ENCODE measurements around the gene RALGPS2. TPM values are rescaled to one million over a fixed set of nuclear protein-coding genes. Genes with fewer than 3 reads are reported as not detected.

The RALGPS2 gene
- polyA plus RNA-seq, 1 of the 3 experiments (the other 2 are of a cell fraction) = 5.1 TPM

GRCh38 chr1:178885869-178886268 lies 160.8 kb downstream of the RALGPS2 start:
- POLR2A ChIA-PET = no interaction called here
- TF ChIP-seq FOXM1 (IDR thresholded peaks at IDR 0.05; ENCODE audit: low read depth) = no peak
- no peak for TF ChIP-seq ELF1 (IDR thresholded peaks at IDR 0.05)
- no peak for TF ChIP-seq FOXJ3 (CRISPR knock-in tag; IDR thresholded peaks at IDR 0.05)
- no peak for TF ChIP-seq USF1 (IDR thresholded peaks at IDR 0.05; ENCODE audit: borderline replicate concordance, low read depth)
- TF ChIP-seq MEF2A (IDR thresholded peaks at IDR 0.05; ENCODE audit: borderline replicate concordance, low read depth) = no peak
- Histone ChIP-seq H3F3A (replicated peaks; ENCODE audit: insufficient read depth) (no peaks in the 10 kb centered on the region), H3K9ac (no peak overlapping the region), H3K4me1 (ENCODE audit: control insufficient read depth in 1 of 2, insufficient read depth in 2 of 2, low read depth in 1 of 2, low read length in 1 of 2) (no peaks in the 10 kb centered on the region), H3K27ac (ENCODE audit: low read depth in 2 of 2, low read length in 1 of 2) (no peak overlapping the region), H3K9me3 (no peaks in the 10 kb centered on the region), H3K4me3 (ENCODE audit: low read depth in 2 of 2, low read length in 1 of 2) (no peak overlapping the region), H3K36me3 (replicated peaks in 1 of 2; ENCODE audit: control insufficient read depth in 1 of 2, insufficient read depth in 2 of 2, low read length in 1 of 2) (peaks cover 35 to 50% of the 10 kb centered on the region in 2 experiments), H3K79me2 (ENCODE audit: insufficient read depth) (no peaks in the 10 kb centered on the region), H3K9me2 (no peaks in the 10 kb centered on the region), H3K27me3 (ENCODE audit: insufficient read depth) (no peaks in the 10 kb centered on the region), H2AFZ (ENCODE audit: low read depth) (no peak overlapping the region), H4K20me1 (ENCODE audit: insufficient read depth) (no peaks in the 10 kb centered on the region), H3K4me2 (no peak overlapping the region)
- CTCF ChIA-PET = no interaction called here
- no peak for DNase-seq
- WGBS (ENCODE audit: low lambda C conversion rate) = 97% methylated on average over 4 of the region's 4 CpGs

- Histone ChIP-seq H3K4me1 (ENCODE audit: control insufficient read depth in 1 of 2, insufficient read depth in 2 of 2, low read depth in 1 of 2, low read length in 1 of 2) (no peaks in the 10 kb centered on the region), H3F3A (replicated peaks; ENCODE audit: insufficient read depth) (no peaks in the 10 kb centered on the region), H3K36me3 (replicated peaks in 1 of 2; ENCODE audit: control insufficient read depth in 1 of 2, insufficient read depth in 2 of 2, low read length in 1 of 2) (peaks cover 32 to 56% of the 10 kb centered on the region in 2 experiments), H3K9ac (no peak overlapping the region), H4K20me1 (ENCODE audit: insufficient read depth) (no peaks in the 10 kb centered on the region), H3K4me2 (no peak overlapping the region), H2AFZ (ENCODE audit: low read depth) (no peak overlapping the region), H3K4me3 (ENCODE audit: low read depth in 2 of 2, low read length in 1 of 2) (no peak overlapping the region), H3K9me2 (no peaks in the 10 kb centered on the region), H3K9me3 (no peaks in the 10 kb centered on the region), H3K27me3 (ENCODE audit: insufficient read depth) (no peaks in the 10 kb centered on the region), H3K79me2 (ENCODE audit: insufficient read depth) (no peaks in the 10 kb centered on the region), H3K27ac (ENCODE audit: low read depth in 2 of 2, low read length in 1 of 2) (no peak overlapping the region)
- POLR2A ChIA-PET = no interaction called here
- CTCF ChIA-PET = no interaction called here
- DNase-seq = no peak
- 93% methylated on average over 2 of the region's 2 CpGs for WGBS (ENCODE audit: low lambda C conversion rate)
- no peak for TF ChIP-seq MEF2A (IDR thresholded peaks at IDR 0.05; ENCODE audit: borderline replicate concordance, low read depth)
- TF ChIP-seq RXRA (IDR thresholded peaks at IDR 0.05; ENCODE audit: borderline replicate concordance, low read depth) = no peak
- TF ChIP-seq ZBTB33 (IDR thresholded peaks at IDR 0.05; ENCODE audit: borderline replicate concordance, low read depth) = no peak
- no peak for TF ChIP-seq RCOR1 (IDR thresholded peaks at IDR 0.05; ENCODE audit: low read length)
- TF ChIP-seq IRF3 (IDR thresholded peaks at IDR 0.05; ENCODE audit: low read depth, low read length) = no peak
- no peak for TF ChIP-seq TAF1 (IDR thresholded peaks at IDR 0.05; ENCODE audit: borderline replicate concordance, low read depth, low read length)
- TF ChIP-seq NRF1 (IDR thresholded peaks at IDR 0.05; ENCODE audit: low read depth, low read length) = no peak
- no peak for TF ChIP-seq PBX3 (IDR thresholded peaks at IDR 0.05)
These were observed 161.5 kb downstream of the RALGPS2 start for GRCh38 chr1:178886551-178886950.
